K562 (cell line): ENCODE results near the gene RPE65. TPM values are rescaled to one million over a fixed set of nuclear protein-coding genes. Genes with fewer than 3 reads are reported as not detected.

ENCODE experiments used
- ZBTB40 ChIP-seq, 2 experiments: fragments of 450-650 bp in 1 of 2; sonication (generic) in 1 of 2; formaldehyde crosslinking in 1 of 2; IDR thresholded peaks; 2 replicates each; pipeline versions ENCODE4 v1.7.1 to v1.9.0; 2016 to 2022; ENCODE audit warnings: inconsistent platforms in 1 of 2, mild to moderate bottlenecking in 1 of 2, missing genetic modification reagents in 1 of 2
- ZNF583 ChIP-seq: fragments of 250-450 bp; sonication (Bioruptor Pico); IDR thresholded peaks from 2 replicates; pipeline ENCODE4 v1.4.0; 2020
- polyA plus RNA-seq, 8 experiments: library from polyadenylated mRNA; depleted of rRNA in 4 of 8; stranded (reverse) in 5 of 8; unstranded in 3 of 8; fragments of >200 nt; fragmentation: Nextera tagmentation in 2 of 8; fragmentation: Illumina TruSeq in 1 of 8; extraction: Ambion mirVana in 2 of 8; extraction: Trizol in 1 of 8; gene quantifications; 2 replicates each; pipeline versions ENCODE4 v1.2.1 to v1.2.3, GENCODE V29; 2011 to 2014; ENCODE audit warnings: inconsistent platforms in 1 of 8, missing spikeins in 1 of 8
- total RNA-seq, 7 experiments: library from RNA; depleted of rRNA in 6 of 7; stranded (reverse); fragments of >200 nt in 6 of 7; fragmentation: Illumina TruSeq in 2 of 7; extraction: Trizol in 2 of 7; gene quantifications; 2 replicates each; pipeline versions ENCODE4 v1.2.1 to v1.2.3, GENCODE V29; 2011 to 2021; ENCODE audit warnings: low replicate concordance in 1 of 7

Gene RPE65
- total and polyA plus RNA-seq, 9 of the 15 experiments (the other 6 are each of a cell fraction or from before 2014, with no cell fraction given) = 0.14 TPM; not detected in 8

DNA sequence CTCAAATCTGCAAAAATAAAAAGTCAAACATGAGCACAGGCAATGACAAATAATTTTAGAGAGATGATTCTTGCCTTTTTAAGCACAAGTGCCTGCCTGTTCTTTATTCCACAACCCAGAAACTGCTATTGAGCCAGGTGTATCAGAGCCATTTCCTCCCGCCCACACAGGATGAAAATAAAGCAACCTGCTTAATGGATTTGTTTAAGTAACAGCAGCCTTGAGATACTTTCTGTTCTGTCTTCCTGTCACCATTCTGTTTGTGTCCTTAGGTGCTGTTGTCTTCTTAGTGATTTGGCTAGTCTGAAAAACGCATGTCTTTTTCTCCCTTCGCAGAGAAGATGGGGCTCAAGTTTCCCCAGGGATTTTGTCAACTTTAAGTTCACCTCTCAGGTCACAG lies 11.4 kb downstream of the RPE65 start (continued):
- TF ChIP-seq ZBTB40 (IDR thresholded peaks at IDR 0.05) (no peak), ZBTB40 (CRISPR knock-in tag; IDR thresholded peaks at IDR 0.05) (no peak), ZNF583 (CRISPR knock-in tag) (no peak)
